Thyroid gland (tissue), 4 donors: ENCODE data around the gene EXOC4.

ENCODE experiments used
- CTCF ChIP-seq, 6 experiments: fragments of 200-600 bp in 3 of 6; fragments of 450-650 bp in 3 of 6; sonication (generic) in 3 of 6; IDR thresholded peaks; one replicate each; pipeline ENCODE4 v1.5.1; 2016 to 2019; ENCODE audit warnings: antibody characterized with exemption in 6 of 6, mild to moderate bottlenecking in 2 of 6, inconsistent platforms in 1 of 6, moderate library complexity in 1 of 6
- POLR2A ChIP-seq, 2 donors: fragments of 450-650 bp; IDR thresholded peaks; one replicate each; pipeline ENCODE4 v1.6.1; 2017; ENCODE audit warnings: antibody characterized with exemption in 2 of 2, mild to moderate bottlenecking in 2 of 2, moderate library complexity in 1 of 2

- no peak for TF ChIP-seq CTCF (IDR thresholded peaks at IDR 0.05)
- TF ChIP-seq POLR2A (IDR thresholded peaks at IDR 0.05): no peak
Observed at GRCh38 chr7:133836666-133837065, 583.8 kb downstream of the EXOC4 start.
